H1 (cell line): ENCODE measurements around the gene ASF1B. TPM values are rescaled to one million over a fixed set of nuclear protein-coding genes. Genes with fewer than 3 reads are reported as not detected.
A peak's percentile ranks its signal among the peaks of the same experiment; 100 is the strongest.

Source experiments
- ASH2L ChIP-seq: fragments of 200-600, 300-600 bp; sonication (generic); IDR thresholded peaks from one replicate; pipeline ENCODE4 v1.7.1; 2017; ENCODE audit warnings: low read length
- E2F6 ChIP-seq: IDR thresholded peaks from 2 replicates; pipeline ENCODE4 v1.6.1; 2012; ENCODE audit warnings: inconsistent platforms
- GABPA ChIP-seq: IDR thresholded peaks from 2 replicates; pipeline ENCODE4 v1.6.1; 2011; ENCODE audit warnings: mild to moderate bottlenecking, low read length, moderate library complexity, borderline replicate concordance; ENCODE audit not compliant: insufficient read depth
- PHF8 ChIP-seq: fragments of 200-600 bp; sonication (generic); conservative IDR thresholded peaks from 2 replicates; pipeline ENCODE4 v1.7.1; 2012; ENCODE audit warnings: low read depth, mild to moderate bottlenecking, inconsistent platforms, low read length, moderate library complexity
- RBBP5 ChIP-seq: IDR thresholded peaks from 2 replicates; pipeline ENCODE4 v1.7.1; 2012; ENCODE audit warnings: low read depth, mild to moderate bottlenecking, inconsistent platforms, low read length, moderate library complexity, borderline replicate concordance
- SUZ12 ChIP-seq: fragments of 200-600 bp; sonication (generic); IDR thresholded peaks from 2 replicates; pipeline ENCODE4 v1.6.1; 2012; ENCODE audit warnings: mild to moderate bottlenecking, inconsistent platforms, low read length, moderate library complexity, mixed read lengths
- TBP ChIP-seq: IDR thresholded peaks from 2 replicates; pipeline ENCODE4 v1.6.1; 2011; ENCODE audit warnings: low read depth, low read length, improper control_type of control experiment
- polyA plus RNA-seq, 7 experiments: library from polyadenylated mRNA; depleted of rRNA in 3 of 7; stranded (reverse) in 5 of 7; unstranded in 2 of 7; fragments of >200 nt in 5 of 7; fragments of 200-250 nt in 2 of 7; gene quantifications; 1 replicate in 5 of 7; 2 replicates in 1 of 7; 4 replicates in 1 of 7; pipeline versions ENCODE4 v1.2.1 to v1.2.3, GENCODE V29; 2011 to 2013; ENCODE audit warnings: missing spikeins in 2 of 7, mixed read lengths in 2 of 7
- total RNA-seq: library from RNA; stranded (reverse); fragmentation: NEBNext Ultra II Directional; extraction: Animal tissue kit (Norgen Biotek cat#: 25700); gene quantifications from 2 replicates; pipeline ENCODE4 v1.2.1, GENCODE V29; 2021

ASF1B gene
- total and polyA plus RNA-seq, 2 of the 8 experiments (the other 6 are each of a cell fraction or from before 2014, with no cell fraction given), result 32.6 to 59.2 TPM

- TF ChIP-seq ASH2L (peak; percentile 40), TBP (peak; percentile 9; the same call in 1 of the 2 replicates), RBBP5 (peak; percentile 43; the same call in 1 of the 2 replicates), PHF8 (peak; percentile 35; the same call in 1 of the 2 replicates), GABPA (peak; percentile 28; the same call in 1 of the 2 replicates), E2F6 (peak; percentile 48), SUZ12 (no peak; the same call in 1 of the 2 replicates)
These were observed 63.0 kb downstream of the ASF1B start (continued) for GRCh38 chr19:14073261-14073924.
